ENCODE measurements around the gene ZBTB37. TPM values are rescaled to one million over a fixed set of nuclear protein-coding genes. Genes with fewer than 3 reads are reported as not detected.

The ZBTB37 gene
- total and polyA plus RNA-seq, 9 of the 15 experiments (the other 6 are each of a cell fraction or from before 2014, with no cell fraction given) = 1.3 to 13.9 (median 5.4) TPM

DNA sequence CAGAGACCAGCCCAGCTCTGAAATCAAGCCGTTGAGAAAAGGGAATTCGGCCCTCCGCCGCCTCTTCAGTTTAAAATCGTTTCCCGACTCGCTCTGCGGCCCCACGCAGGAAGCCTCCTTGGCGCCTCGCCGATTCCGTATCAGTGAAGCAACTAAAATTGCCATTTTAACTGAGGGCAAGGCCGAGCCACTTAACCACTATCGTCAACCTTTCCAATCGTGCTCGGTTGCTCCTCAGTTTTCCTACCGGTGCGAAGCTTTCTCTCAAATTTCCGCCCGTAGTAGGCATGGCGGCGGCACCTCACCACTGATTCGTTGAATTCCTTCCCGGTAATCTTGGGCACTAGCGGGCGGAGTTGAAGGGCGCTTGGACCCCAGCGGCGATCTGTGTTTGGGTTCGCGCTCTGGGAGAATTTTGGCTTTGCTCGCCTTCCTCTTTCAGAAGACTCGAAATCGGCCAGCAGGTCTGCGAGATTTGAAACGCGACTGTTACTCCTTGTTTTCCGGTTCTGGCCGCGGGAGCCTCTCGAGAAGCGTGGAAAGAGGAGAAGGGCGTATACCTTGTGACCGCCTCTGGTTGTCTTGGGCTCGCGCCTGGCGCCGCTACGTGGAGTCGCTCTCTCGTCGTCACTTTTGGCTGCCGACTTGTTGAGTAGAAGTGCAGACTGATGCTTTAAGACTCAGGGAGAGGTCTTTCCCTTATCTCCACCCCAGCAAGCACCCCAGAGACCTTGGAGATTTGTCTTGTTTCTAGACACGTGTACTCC, 43.7 kb upstream of the ZBTB37 start, which contains the start of the genes CENPL and DARS2 (continued):
- TF ChIP-seq, protein P1, sequence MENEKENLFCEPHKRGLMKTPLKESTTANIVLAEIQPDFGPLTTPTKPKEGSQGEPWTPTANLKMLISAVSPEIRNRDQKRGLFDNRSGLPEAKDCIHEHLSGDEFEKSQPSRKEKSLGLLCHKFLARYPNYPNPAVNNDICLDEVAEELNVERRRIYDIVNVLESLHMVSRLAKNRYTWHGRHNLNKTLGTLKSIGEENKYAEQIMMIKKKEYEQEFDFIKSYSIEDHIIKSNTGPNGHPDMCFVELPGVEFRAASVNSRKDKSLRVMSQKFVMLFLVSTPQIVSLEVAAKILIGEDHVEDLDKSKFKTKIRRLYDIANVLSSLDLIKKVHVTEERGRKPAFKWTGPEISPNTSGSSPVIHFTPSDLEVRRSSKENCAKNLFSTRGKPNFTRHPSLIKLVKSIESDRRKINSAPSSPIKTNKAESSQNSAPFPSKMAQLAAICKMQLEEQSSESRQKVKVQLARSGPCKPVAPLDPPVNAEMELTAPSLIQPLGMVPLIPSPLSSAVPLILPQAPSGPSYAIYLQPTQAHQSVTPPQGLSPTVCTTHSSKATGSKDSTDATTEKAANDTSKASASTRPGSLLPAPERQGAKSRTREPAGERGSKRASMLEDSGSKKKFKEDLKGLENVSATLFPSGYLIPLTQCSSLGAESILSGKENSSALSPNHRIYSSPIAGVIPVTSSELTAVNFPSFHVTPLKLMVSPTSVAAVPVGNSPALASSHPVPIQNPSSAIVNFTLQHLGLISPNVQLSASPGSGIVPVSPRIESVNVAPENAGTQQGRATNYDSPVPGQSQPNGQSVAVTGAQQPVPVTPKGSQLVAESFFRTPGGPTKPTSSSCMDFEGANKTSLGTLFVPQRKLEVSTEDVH (IDR thresholded peaks at IDR 0.05; ENCODE audit: low read depth, partially characterized antibody) = peak; percentile 98
- TF ChIP-seq CHD1 (IDR thresholded peaks at IDR 0.05; ENCODE audit: low read length) (peak; percentile 71), PML (IDR thresholded peaks at IDR 0.05; ENCODE audit: low read length) (peak; percentile 86), ZNF584 (CRISPR knock-in tag; IDR thresholded peaks at IDR 0.05; ENCODE audit: low read depth) (peak; percentile 81; the same call in 1 of the 2 replicates), ZNF134 (CRISPR knock-in tag; conservative IDR thresholded peaks at IDR 0.05) (no peak; the same call in 1 of the 2 replicates), EP300 (IDR thresholded peaks at IDR 0.05; ENCODE audit: low read length) (peak; percentile 7), CSDE1 (IDR thresholded peaks at IDR 0.05) (peak; percentile 32 to 93; a peak in 3 of 4 replicates), ZNF232 (CRISPR knock-in tag; IDR thresholded peaks at IDR 0.05) (peak; percentile 44; the same call in 1 of the 2 replicates), RBM25 (IDR thresholded peaks at IDR 0.05; ENCODE audit: low read depth, low read length, severe bottlenecking) (no peak), MEIS2 (IDR thresholded peaks at IDR 0.05; ENCODE audit: partially characterized antibody) (peak; percentile 87), MED1 (CRISPR knock-in tag; IDR thresholded peaks at IDR 0.05; ENCODE audit: borderline replicate concordance) (no peak), MAFG (tag; conservative IDR thresholded peaks at IDR 0.05) (no peak), ZNF707 (CRISPR knock-in tag; conservative IDR thresholded peaks at IDR 0.05) (no peak), ILK (tag; IDR thresholded peaks at IDR 0.05; ENCODE audit: borderline replicate concordance, low read depth) (no peak)
- TF ChIP-seq, protein P2, sequence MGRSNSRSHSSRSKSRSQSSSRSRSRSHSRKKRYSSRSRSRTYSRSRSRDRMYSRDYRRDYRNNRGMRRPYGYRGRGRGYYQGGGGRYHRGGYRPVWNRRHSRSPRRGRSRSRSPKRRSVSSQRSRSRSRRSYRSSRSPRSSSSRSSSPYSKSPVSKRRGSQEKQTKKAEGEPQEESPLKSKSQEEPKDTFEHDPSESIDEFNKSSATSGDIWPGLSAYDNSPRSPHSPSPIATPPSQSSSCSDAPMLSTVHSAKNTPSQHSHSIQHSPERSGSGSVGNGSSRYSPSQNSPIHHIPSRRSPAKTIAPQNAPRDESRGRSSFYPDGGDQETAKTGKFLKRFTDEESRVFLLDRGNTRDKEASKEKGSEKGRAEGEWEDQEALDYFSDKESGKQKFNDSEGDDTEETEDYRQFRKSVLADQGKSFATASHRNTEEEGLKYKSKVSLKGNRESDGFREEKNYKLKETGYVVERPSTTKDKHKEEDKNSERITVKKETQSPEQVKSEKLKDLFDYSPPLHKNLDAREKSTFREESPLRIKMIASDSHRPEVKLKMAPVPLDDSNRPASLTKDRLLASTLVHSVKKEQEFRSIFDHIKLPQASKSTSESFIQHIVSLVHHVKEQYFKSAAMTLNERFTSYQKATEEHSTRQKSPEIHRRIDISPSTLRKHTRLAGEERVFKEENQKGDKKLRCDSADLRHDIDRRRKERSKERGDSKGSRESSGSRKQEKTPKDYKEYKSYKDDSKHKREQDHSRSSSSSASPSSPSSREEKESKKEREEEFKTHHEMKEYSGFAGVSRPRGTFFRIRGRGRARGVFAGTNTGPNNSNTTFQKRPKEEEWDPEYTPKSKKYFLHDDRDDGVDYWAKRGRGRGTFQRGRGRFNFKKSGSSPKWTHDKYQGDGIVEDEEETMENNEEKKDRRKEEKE (IDR thresholded peaks at IDR 0.05; ENCODE audit: borderline replicate concordance in 1 of 2, control insufficient read depth in 1 of 2, low read depth in 2 of 2, low read length in 1 of 2) = 0 out of 4 replicates have a peak, but pooled peaks of 1 of the 2 experiments have one; percentile 35
- TF ChIP-seq, protein P3, sequence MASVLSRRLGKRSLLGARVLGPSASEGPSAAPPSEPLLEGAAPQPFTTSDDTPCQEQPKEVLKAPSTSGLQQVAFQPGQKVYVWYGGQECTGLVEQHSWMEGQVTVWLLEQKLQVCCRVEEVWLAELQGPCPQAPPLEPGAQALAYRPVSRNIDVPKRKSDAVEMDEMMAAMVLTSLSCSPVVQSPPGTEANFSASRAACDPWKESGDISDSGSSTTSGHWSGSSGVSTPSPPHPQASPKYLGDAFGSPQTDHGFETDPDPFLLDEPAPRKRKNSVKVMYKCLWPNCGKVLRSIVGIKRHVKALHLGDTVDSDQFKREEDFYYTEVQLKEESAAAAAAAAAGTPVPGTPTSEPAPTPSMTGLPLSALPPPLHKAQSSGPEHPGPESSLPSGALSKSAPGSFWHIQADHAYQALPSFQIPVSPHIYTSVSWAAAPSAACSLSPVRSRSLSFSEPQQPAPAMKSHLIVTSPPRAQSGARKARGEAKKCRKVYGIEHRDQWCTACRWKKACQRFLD (CRISPR knock-in tag; IDR thresholded peaks at IDR 0.05) = peak; percentile 91
- TF ChIP-seq, protein P4, sequence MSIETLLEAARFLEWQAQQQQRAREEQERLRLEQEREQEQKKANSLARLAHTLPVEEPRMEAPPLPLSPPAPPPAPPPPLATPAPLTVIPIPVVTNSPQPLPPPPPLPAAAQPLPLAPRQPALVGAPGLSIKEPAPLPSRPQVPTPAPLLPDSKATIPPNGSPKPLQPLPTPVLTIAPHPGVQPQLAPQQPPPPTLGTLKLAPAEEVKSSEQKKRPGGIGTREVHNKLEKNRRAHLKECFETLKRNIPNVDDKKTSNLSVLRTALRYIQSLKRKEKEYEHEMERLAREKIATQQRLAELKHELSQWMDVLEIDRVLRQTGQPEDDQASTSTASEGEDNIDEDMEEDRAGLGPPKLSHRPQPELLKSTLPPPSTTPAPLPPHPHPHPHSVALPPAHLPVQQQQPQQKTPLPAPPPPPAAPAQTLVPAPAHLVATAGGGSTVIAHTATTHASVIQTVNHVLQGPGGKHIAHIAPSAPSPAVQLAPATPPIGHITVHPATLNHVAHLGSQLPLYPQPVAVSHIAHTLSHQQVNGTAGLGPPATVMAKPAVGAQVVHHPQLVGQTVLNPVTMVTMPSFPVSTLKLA (conservative IDR thresholded peaks at IDR 0.05) = peak; percentile 89 to 96

Measured in K562 (cell line).